HepG2 (cell line): ENCODE data around the gene ZNF180. TPM values are rescaled to one million over a fixed set of nuclear protein-coding genes. Genes with fewer than 3 reads are reported as not detected.

ENCODE experiments used
- ARID4A ChIP-seq: sonication (generic); formaldehyde crosslinking; IDR thresholded peaks from 2 replicates; pipeline ENCODE4 v1.5.0; 2020; ENCODE audit warnings: mild to moderate bottlenecking, missing genetic modification reagents, borderline replicate concordance
- E2F1 ChIP-seq: sonication (generic); formaldehyde crosslinking; IDR thresholded peaks from 2 replicates; pipeline ENCODE4 v1.5.0; 2020; ENCODE audit warnings: missing genetic modification reagents
- GRHL1 ChIP-seq: sonication (generic); formaldehyde crosslinking; conservative IDR thresholded peaks from 2 replicates; pipeline ENCODE4 v1.8.0; 2022; ENCODE audit warnings: missing genetic modification reagents
- GZF1 ChIP-seq: sonication (generic); formaldehyde crosslinking; IDR thresholded peaks from 2 replicates; pipeline ENCODE4 v1.5.1; 2020; ENCODE audit warnings: mild to moderate bottlenecking, missing genetic modification reagents
- IRF9 ChIP-seq: sonication (generic); formaldehyde crosslinking; IDR thresholded peaks from 2 replicates; pipeline ENCODE4 v1.8.0; 2022; ENCODE audit warnings: missing genetic modification reagents, mild to moderate bottlenecking, borderline replicate concordance
- IRX3 ChIP-seq: sonication (generic); formaldehyde crosslinking; IDR thresholded peaks from 2 replicates; pipeline ENCODE4 v1.8.1; 2023; ENCODE audit warnings: mild to moderate bottlenecking, low read depth, missing genetic modification reagents, borderline replicate concordance
- MEF2D ChIP-seq: sonication (generic); formaldehyde crosslinking; IDR thresholded peaks from 2 replicates; pipeline ENCODE4 v1.5.1; 2020; ENCODE audit warnings: mild to moderate bottlenecking, missing genetic modification reagents
- RARA ChIP-seq: IDR thresholded peaks from 2 replicates; pipeline ENCODE4 v1.6.1; 2016; ENCODE audit warnings: missing genetic modification reagents, missing compliant biosample characterization
- SALL2 ChIP-seq: sonication (generic); formaldehyde crosslinking; IDR thresholded peaks from 2 replicates; pipeline ENCODE4 v1.8.1; 2023; ENCODE audit warnings: mild to moderate bottlenecking, missing genetic modification reagents, inconsistent platforms
- SATB2 ChIP-seq: sonication (generic); formaldehyde crosslinking; IDR thresholded peaks from 2 replicates; pipeline ENCODE4 v1.5.0; 2020; ENCODE audit warnings: missing genetic modification reagents
- STAG1 ChIP-seq: sonication (generic); formaldehyde crosslinking; IDR thresholded peaks from 2 replicates; pipeline ENCODE4 v1.4.0; 2020; ENCODE audit warnings: missing genetic modification reagents
- ZFX ChIP-seq: sonication (generic); formaldehyde crosslinking; IDR thresholded peaks from 2 replicates; pipeline ENCODE4 v1.4.0; 2020; ENCODE audit warnings: mild to moderate bottlenecking, low read depth, missing genetic modification reagents, moderate library complexity
- ZNF350 ChIP-seq: sonication (generic); formaldehyde crosslinking; IDR thresholded peaks from 2 replicates; pipeline ENCODE4 v1.4.0; 2020; ENCODE audit warnings: mild to moderate bottlenecking, low read depth, missing genetic modification reagents, borderline replicate concordance
- ZNF550 ChIP-seq: sonication (generic); formaldehyde crosslinking; IDR thresholded peaks from 2 replicates; pipeline ENCODE4 v1.4.0; 2020; ENCODE audit warnings: mild to moderate bottlenecking, missing genetic modification reagents, borderline replicate concordance
- ZNF607 ChIP-seq: sonication (generic); formaldehyde crosslinking; IDR thresholded peaks from 2 replicates; pipeline ENCODE4 v1.5.1; 2020; ENCODE audit warnings: missing genetic modification reagents, mild to moderate bottlenecking, borderline replicate concordance
- ZNF83 ChIP-seq: sonication (generic); formaldehyde crosslinking; IDR thresholded peaks from 2 replicates; pipeline ENCODE4 v1.4.0; 2020; ENCODE audit warnings: missing genetic modification reagents, mild to moderate bottlenecking, borderline replicate concordance
- polyA plus RNA-seq, 8 experiments: library from polyadenylated mRNA; depleted of rRNA in 3 of 8; stranded (reverse) in 7 of 8; unstranded in 1 of 8; fragments of >200 nt; fragmentation: Illumina TruSeq in 4 of 8; extraction: Trizol in 4 of 8; gene quantifications; 2 replicates each; pipeline versions ENCODE4 v1.2.1 to v1.2.3, GENCODE V29; 2011 to 2016; ENCODE audit warnings: low read depth in 4 of 8, missing spikeins in 1 of 8, mixed read lengths in 1 of 8; ENCODE audit not compliant: insufficient read depth in 1 of 8
- total RNA-seq, 5 experiments: library from RNA; depleted of rRNA; stranded (reverse); fragments of >200 nt; fragmentation: Illumina TruSeq; extraction: Trizol; gene quantifications; 2 replicates each; pipeline ENCODE4 v1.2.3, GENCODE V29; 2016; ENCODE audit warnings: low read depth in 1 of 5

ZNF180 gene
- total and polyA plus RNA-seq, 2 of the 13 experiments (the other 11 are each of a cell fraction or from before 2014, with no cell fraction given): 0.92 to 9.3 TPM

GRCh38 chr19:44499962-44500949, at the start of gene ZNF180 (continued):
- TF ChIP-seq GRHL1 (CRISPR knock-in tag) (no peak), MEF2D (CRISPR knock-in tag) (peak; percentile 71), ZNF350 (CRISPR knock-in tag) (peak; percentile 97), GZF1 (no peak), ZNF550 (CRISPR knock-in tag) (no peak), STAG1 (CRISPR knock-in tag) (peak; percentile 34), SATB2 (CRISPR knock-in tag) (no peak), ARID4A (peak; percentile 99), RARA (CRISPR knock-in tag) (peak; percentile 26; the same call in 1 of the 2 replicates), IRX3 (no peak), ZNF83 (CRISPR knock-in tag) (no peak), E2F1 (CRISPR knock-in tag) (peak; percentile 92), SALL2 (CRISPR knock-in tag) (peak; percentile 94), ZFX (CRISPR knock-in tag) (peak; percentile 100), IRF9 (CRISPR knock-in tag) (peak; percentile 99), ZNF607 (no peak)
